Spleen (tissue), 11 donors: ENCODE data around the gene MIS18BP1. TPM values are rescaled to one million over a fixed set of nuclear protein-coding genes. Genes with fewer than 3 reads are reported as not detected.

ENCODE experiments used
- DNase-seq: peaks from one replicate; pipeline ENCODE4 v3.0.0-alpha.2; 2020
- H3K27ac ChIP-seq, 8 donors: fragments of 200-600 bp; sonication (generic) in 7 of 8; 1 replicate in 4 of 8; 2 replicates in 4 of 8; pipeline versions ENCODE4 v1.5.0 to v1.8.0; 2016 to 2021; ENCODE audit warnings: inconsistent platforms in 4 of 8, mild to moderate bottlenecking in 4 of 8, moderate library complexity in 1 of 8
- H3K27me3 ChIP-seq, 7 donors: fragments of 200-600 bp; sonication (generic) in 6 of 7; replicated peaks in 1 of 7; 1 replicate in 4 of 7; 2 replicates in 3 of 7; pipeline versions ENCODE4 v1.5.0 to v1.8.0; 2016 to 2021; ENCODE audit warnings: inconsistent platforms in 3 of 7, mild to moderate bottlenecking in 1 of 7
- H3K36me3 ChIP-seq, 6 donors: fragments of 200-600 bp; sonication (generic) in 5 of 6; 1 replicate in 4 of 6; 2 replicates in 2 of 6; pipeline versions ENCODE4 v1.5.0 to v1.8.0; 2016 to 2021; ENCODE audit warnings: inconsistent platforms in 2 of 6
- H3K4me1 ChIP-seq, 6 donors: fragments of 200-600 bp; sonication (generic) in 5 of 6; 1 replicate in 3 of 6; 2 replicates in 3 of 6; pipeline versions ENCODE4 v1.5.0 to v1.8.0; 2016 to 2021; ENCODE audit warnings: inconsistent platforms in 3 of 6
- H3K4me3 ChIP-seq, 8 donors: fragments of 200-600 bp; sonication (generic) in 7 of 8; 1 replicate in 4 of 8; 2 replicates in 4 of 8; pipeline versions ENCODE4 v1.5.0 to v1.8.0; 2016 to 2021; ENCODE audit warnings: inconsistent platforms in 4 of 8, mild to moderate bottlenecking in 4 of 8, moderate library complexity in 2 of 8
- H3K9me3 ChIP-seq, 8 donors: fragments of 200-600 bp; sonication (generic) in 7 of 8; 1 replicate in 4 of 8; 2 replicates in 4 of 8; pipeline versions ENCODE4 v1.5.0 to v1.8.0; 2016 to 2021; ENCODE audit warnings: inconsistent platforms in 4 of 8
- POLR2A ChIP-seq, 3 donors: fragments of 450-650 bp; IDR thresholded peaks; one replicate each; pipeline ENCODE4 v1.5.1; 2017; ENCODE audit warnings: antibody characterized with exemption in 3 of 3, mild to moderate bottlenecking in 1 of 3
- POLR2AphosphoS5 ChIP-seq, 3 donors: sonication (generic); formaldehyde crosslinking; IDR thresholded peaks; one replicate each; pipeline ENCODE4 v1.5.1; 2017; ENCODE audit warnings: antibody characterized with exemption in 3 of 3
- WGBS, 5 donors: extraction: QIAGEN DNeasy Blood & Tissue Kit in 3 of 5; methylation state at CpG; one replicate each; pipeline versions ENCODE4 v1.1.5 to v1.1.7; 2013 to 2018; 5-methylcytosine and 5-hydroxymethylcytosine counted together
- intact Hi-C: fragments of 100-400 bp; cut with DNase I; formaldehyde crosslinking; loops from one replicate; pipeline ENCODE4 v1.15.0; 2023; ENCODE audit warnings: low total_unique reads
- polyA plus RNA-seq, 3 donors: library from polyadenylated mRNA; stranded (reverse); fragments of 200-250 nt; gene quantifications; one replicate each; pipeline ENCODE4 v1.2.1, GENCODE V29; 2013
- total RNA-seq, 7 donors: library from RNA; depleted of rRNA in 3 of 7; stranded (reverse); fragments of >200 nt in 3 of 7; fragmentation: NEBNext Ultra II Directional in 4 of 7; extraction: Animal tissue kit (Norgen Biotek cat#: 25700) in 4 of 7; gene quantifications; one replicate each; pipeline versions ENCODE4 v1.1.0 to v1.2.1, GENCODE V29; 2016 to 2021
- TF ChIP-seq, protein P1 (sequence below), 11 experiments: fragments of 200-600 bp in 7 of 11; fragments of 450-650 bp in 4 of 11; sonication (generic) in 4 of 11; IDR thresholded peaks in 8 of 11; conservative IDR thresholded peaks in 3 of 11; 1 replicate in 7 of 11; 2 replicates in 4 of 11; pipeline versions ENCODE4 v1.4.0 to v1.8.0; 2016 to 2021; ENCODE audit warnings: antibody characterized with exemption in 11 of 11, inconsistent platforms in 4 of 11, mild to moderate bottlenecking in 1 of 11
- donor health status: healthy with polysubstance abuse.
- donor health status: DM: no; HTN: no; CAD: no; lungs with moderate emphysema.
- donor health status: DM: no; HTN: no; CAD: no.
- donor health status: Bipolar disorder and iron deficiency.
- donor health status: healthy.
- donor health status: DM: no; HTN: no; CAD: no.
- donor health status: DM: yes; HTN: yes; CAD: no.

The MIS18BP1 gene
- total and polyA plus RNA-seq, 10 donors: 12.8 to 86.3 (median 44.8) TPM

DNA sequence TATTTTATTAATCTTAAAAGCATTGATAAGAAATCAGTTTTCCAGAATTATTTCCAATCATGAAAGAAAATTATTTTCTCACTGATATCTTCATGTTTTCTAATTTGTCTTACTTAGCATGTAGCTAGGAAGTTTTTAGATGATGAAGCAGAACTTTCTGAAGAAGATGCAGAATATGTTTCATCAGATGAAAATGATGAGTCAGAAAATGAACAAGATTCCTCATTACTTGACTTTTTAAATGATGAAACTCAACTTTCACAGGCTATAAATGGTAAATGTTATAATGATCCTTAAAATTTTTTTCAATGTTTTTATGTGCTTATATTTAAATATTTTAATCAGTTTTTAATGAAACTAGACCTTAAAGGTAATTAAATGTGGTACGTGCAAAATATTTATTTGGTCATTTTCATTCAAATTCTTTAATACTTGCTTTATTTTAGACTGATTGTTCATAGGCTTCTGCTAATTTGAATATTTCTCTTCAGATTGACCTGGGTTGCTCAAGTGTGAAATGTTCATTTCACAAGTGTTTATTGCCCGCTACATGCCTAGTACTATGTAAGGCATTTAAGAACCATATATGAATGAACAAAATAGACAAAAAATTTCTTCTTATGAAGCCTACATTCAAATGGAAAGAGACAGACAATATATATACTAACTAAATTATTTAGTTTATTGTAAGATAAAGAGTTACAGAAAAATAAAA, 67.7 kb downstream of the MIS18BP1 start:
- H3K4me1 ChIP-seq: no peaks in the 10 kb centered on the region
- no peak for DNase-seq
- H3K27ac ChIP-seq: no peak overlapping the region
- intact Hi-C loops: no loop called here
- H3K36me3 ChIP-seq: peaks cover 0 to 49% (median 7%) of the 10 kb centered on the region in 6 donors
- H3K27me3 ChIP-seq: no peaks in the 10 kb centered on the region
- H3K9me3 ChIP-seq: no peaks in the 10 kb centered on the region
- 90 to 94% (median 92%) methylated on average over 2 of the region's 2 CpGs for WGBS, 5 donors
- TF ChIP-seq, protein P1, sequence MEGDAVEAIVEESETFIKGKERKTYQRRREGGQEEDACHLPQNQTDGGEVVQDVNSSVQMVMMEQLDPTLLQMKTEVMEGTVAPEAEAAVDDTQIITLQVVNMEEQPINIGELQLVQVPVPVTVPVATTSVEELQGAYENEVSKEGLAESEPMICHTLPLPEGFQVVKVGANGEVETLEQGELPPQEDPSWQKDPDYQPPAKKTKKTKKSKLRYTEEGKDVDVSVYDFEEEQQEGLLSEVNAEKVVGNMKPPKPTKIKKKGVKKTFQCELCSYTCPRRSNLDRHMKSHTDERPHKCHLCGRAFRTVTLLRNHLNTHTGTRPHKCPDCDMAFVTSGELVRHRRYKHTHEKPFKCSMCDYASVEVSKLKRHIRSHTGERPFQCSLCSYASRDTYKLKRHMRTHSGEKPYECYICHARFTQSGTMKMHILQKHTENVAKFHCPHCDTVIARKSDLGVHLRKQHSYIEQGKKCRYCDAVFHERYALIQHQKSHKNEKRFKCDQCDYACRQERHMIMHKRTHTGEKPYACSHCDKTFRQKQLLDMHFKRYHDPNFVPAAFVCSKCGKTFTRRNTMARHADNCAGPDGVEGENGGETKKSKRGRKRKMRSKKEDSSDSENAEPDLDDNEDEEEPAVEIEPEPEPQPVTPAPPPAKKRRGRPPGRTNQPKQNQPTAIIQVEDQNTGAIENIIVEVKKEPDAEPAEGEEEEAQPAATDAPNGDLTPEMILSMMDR (IDR thresholded peaks at IDR 0.05 in 8 of 11, conservative IDR thresholded peaks at IDR 0.05 in 3 of 11): no peak
- no peak for TF ChIP-seq POLR2A (IDR thresholded peaks at IDR 0.05)
- TF ChIP-seq POLR2AphosphoS5 (IDR thresholded peaks at IDR 0.05): no peak
- no peak overlapping the region for H3K4me3 ChIP-seq

DNA sequence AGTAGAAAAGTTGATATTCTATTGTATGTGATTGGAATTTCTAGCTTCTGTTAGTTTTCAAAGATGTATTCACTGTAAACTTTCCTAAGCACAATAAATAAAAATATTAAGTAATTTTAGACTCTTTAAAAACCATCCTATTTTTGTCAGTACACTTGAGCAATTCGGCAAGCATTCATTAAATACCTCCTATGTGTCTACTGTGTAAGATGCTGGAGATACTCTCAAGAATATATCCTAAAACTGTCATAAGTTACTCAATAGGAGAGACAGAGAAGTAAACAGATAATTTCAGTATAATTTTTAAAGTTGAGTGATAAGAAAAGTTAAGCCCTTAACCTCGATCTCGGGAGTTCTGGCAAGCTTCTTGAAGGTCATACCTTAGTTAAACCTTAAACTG, 71.2 kb downstream of the MIS18BP1 start:
- DNase-seq: no peak
- Histone ChIP-seq H3K27ac (no peak overlapping the region), H3K36me3 (peaks cover 0 to 24% (median 0%) of the 10 kb centered on the region in 6 donors), H3K4me1 (no peaks in the 10 kb centered on the region), H3K9me3 (no peaks in the 10 kb centered on the region), H3K4me3 (no peak overlapping the region), H3K27me3 (no peaks in the 10 kb centered on the region)
- WGBS, 5 donors: 87 to 98% (median 93%) methylated on average over 3 of the region's 3 CpGs
- TF ChIP-seq POLR2AphosphoS5 (IDR thresholded peaks at IDR 0.05) (no peak), POLR2A (IDR thresholded peaks at IDR 0.05) (no peak)
- TF ChIP-seq, protein P1 (IDR thresholded peaks at IDR 0.05 in 8 of 11, conservative IDR thresholded peaks at IDR 0.05 in 3 of 11): no peak
- intact Hi-C loops: no loop called here

DNA sequence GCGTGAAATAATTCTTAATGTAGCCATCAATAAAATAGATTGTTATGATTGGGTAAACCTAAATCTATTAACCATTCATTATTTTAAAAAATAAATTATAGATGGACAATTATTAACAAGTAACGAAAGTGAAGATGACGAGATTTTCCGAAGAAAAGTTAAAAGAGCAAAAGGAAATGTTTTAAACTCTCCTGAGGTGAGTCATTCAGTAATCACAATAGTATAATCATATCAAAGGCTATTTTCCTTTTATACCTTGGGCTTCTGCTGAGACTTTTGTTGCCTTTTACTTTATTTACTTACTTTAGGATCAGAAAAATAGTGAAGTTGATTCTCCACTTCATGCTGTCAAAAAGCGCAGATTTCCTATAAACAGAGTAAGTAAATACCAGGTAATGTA, 71.7 kb downstream of the MIS18BP1 start:
- H3K4me1 ChIP-seq: no peaks in the 10 kb centered on the region
- intact Hi-C loops: no loop called here
- WGBS, 5 donors: 96 to 98% (median 97%) methylated on average over 5 of the region's 5 CpGs
- TF ChIP-seq, protein P1 (IDR thresholded peaks at IDR 0.05 in 8 of 11, conservative IDR thresholded peaks at IDR 0.05 in 3 of 11): no peak
- TF ChIP-seq POLR2A (IDR thresholded peaks at IDR 0.05): no peak
- no peak for TF ChIP-seq POLR2AphosphoS5 (IDR thresholded peaks at IDR 0.05)
- no peaks in the 10 kb centered on the region for H3K9me3 ChIP-seq
- no peaks in the 10 kb centered on the region for H3K27me3 ChIP-seq
- peaks cover 0 to 20% (median 0%) of the 10 kb centered on the region in 6 donors for H3K36me3 ChIP-seq
- no peak for DNase-seq
- no peak overlapping the region for H3K27ac ChIP-seq
- no peak overlapping the region for H3K4me3 ChIP-seq

DNA sequence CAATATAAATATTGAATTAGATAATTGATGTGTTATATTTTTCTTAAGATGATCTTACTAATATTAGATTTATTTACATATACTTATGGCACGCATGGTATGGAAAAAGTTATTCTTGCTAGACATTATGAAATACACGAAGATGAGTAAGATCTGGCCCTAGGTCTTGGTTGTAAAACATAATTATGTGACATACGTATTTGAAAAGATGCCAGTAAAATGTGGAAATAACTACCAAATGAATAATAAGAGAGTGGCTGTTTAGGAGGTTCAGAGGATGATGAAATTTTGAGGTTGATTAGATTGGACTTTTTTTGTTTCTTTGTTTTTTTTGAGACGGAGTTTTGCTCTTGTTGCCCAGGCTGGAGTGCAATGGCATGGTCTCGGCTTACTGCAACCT, 75.9 kb downstream of the MIS18BP1 start:
- Histone ChIP-seq H3K4me3 (no peak overlapping the region), H3K27me3 (no peaks in the 10 kb centered on the region), H3K36me3 (peaks cover 0 to 36% (median 0%) of the 10 kb centered on the region in 6 donors), H3K27ac (no peak overlapping the region), H3K9me3 (no peaks in the 10 kb centered on the region), H3K4me1 (no peaks in the 10 kb centered on the region)
- no peak for DNase-seq
- 52 to 93% (median 69%) methylated on average over 5 of the region's 5 CpGs for WGBS, 5 donors
- TF ChIP-seq POLR2AphosphoS5 (IDR thresholded peaks at IDR 0.05): no peak
- TF ChIP-seq, protein P1 (IDR thresholded peaks at IDR 0.05 in 8 of 11, conservative IDR thresholded peaks at IDR 0.05 in 3 of 11): no peak
- no peak for TF ChIP-seq POLR2A (IDR thresholded peaks at IDR 0.05)
- intact Hi-C loops: no loop called here
